Psoas muscle (tissue), 8 donors: ENCODE data around the gene CACNB1. TPM values are rescaled to one million over a fixed set of nuclear protein-coding genes. Genes with fewer than 3 reads are reported as not detected.
"Not testable (repeated sequence)": the region's sequence is repeated elsewhere in the genome, so short reads cannot be mapped to it uniquely, and the experiment has no call there.

ENCODE experiments used
- ATAC-seq, 4 donors: fragments of 200-7000 bp; cut with Tn5 transposase; one replicate each; pipeline ENCODE4 v1.9.1; 2020; ENCODE audit warnings: moderate library complexity in 3 of 4, mild to moderate bottlenecking in 2 of 4
- DNase-seq, 2 donors: peaks; one replicate each; pipeline ENCODE4 v3.0.0-alpha.2; 2020
- H3K27ac ChIP-seq: fragments of 200-600 bp; one replicate; pipeline ENCODE4 v1.8.0; 2022
- H3K27me3 ChIP-seq, 3 donors: fragments of 200-600 bp in 1 of 3; one replicate each; pipeline versions ENCODE4 v1.6.1 to v1.8.0; 2013 to 2022; ENCODE audit warnings: low read length in 2 of 3, mild to moderate bottlenecking in 2 of 3, moderate library complexity in 1 of 3; ENCODE audit not compliant: insufficient read depth in 3 of 3
- H3K36me3 ChIP-seq, 2 donors: fragments of 200-600 bp in 1 of 2; one replicate each; pipeline versions ENCODE4 v1.6.1 to v1.8.0; 2013 to 2022; ENCODE audit warnings: low read depth in 1 of 2, mild to moderate bottlenecking in 1 of 2, moderate library complexity in 1 of 2; ENCODE audit not compliant: insufficient read depth in 1 of 2
- H3K4me1 ChIP-seq: fragments of 200-600 bp; one replicate; pipeline ENCODE4 v1.8.0; 2022
- H3K4me3 ChIP-seq: fragments of 200-600 bp; one replicate; pipeline ENCODE4 v1.8.0; 2022; ENCODE audit warnings: mild to moderate bottlenecking
- H3K9me3 ChIP-seq: fragments of 200-600 bp; one replicate; pipeline ENCODE4 v1.8.0; 2022
- CTCF ChIP-seq: fragments of 200-600 bp; IDR thresholded peaks from one replicate; pipeline ENCODE4 v1.8.0; 2022; ENCODE audit warnings: antibody characterized with exemption
- WGBS, 3 donors: extraction: QIAGEN DNeasy Blood & Tissue Kit; methylation state at CpG; one replicate each; pipeline versions ENCODE4 v1.1.6 to v1.1.7; 2013; 5-methylcytosine and 5-hydroxymethylcytosine counted together
- intact Hi-C, 2 donors: fragments of 100-400 bp; cut with DNase I; formaldehyde crosslinking; loops; one replicate each; pipeline versions ENCODE4 v1.11.0 to v1.14.2; 2022
- polyA plus RNA-seq, 3 donors: library from polyadenylated mRNA; stranded (reverse); fragments of 200-250 nt; gene quantifications; one replicate each; pipeline ENCODE4 v1.2.3, GENCODE V29; 2013
- total RNA-seq, 4 donors: library from RNA; stranded (reverse); fragmentation: NEBNext Ultra II Directional in 2 of 4; extraction: Animal tissue kit (Norgen Biotek cat#: 25700) in 2 of 4; gene quantifications; one replicate each; pipeline versions ENCODE4 v1.2.1 to v1.2.4, GENCODE V29; 2021 to 2023
- donor health status: healthy with polysubstance abuse.
- donor health status: DM: no; HTN: no; CAD: no; lungs with moderate emphysema.
- donor health status: Bipolar disorder and iron deficiency.
- donor health status: healthy.
- donor health status: DM: yes; HTN: yes; CAD: no.
- donor health status: DM: no; HTN: no; CAD: no.
- donor health status: DM: no; HTN: no; CAD: no.
- donor health status: DM: yes; HTN: yes; CAD: no.

CACNB1 gene
- total and polyA plus RNA-seq, 7 donors: 88.2 to 274 (median 209) TPM

- no peaks in the 10 kb centered on the region for H3K36me3 ChIP-seq
- H3K27me3 ChIP-seq: no peaks in the 10 kb centered on the region
- 76 to 83% (median 80%) methylated on average over 3 of the region's 3 CpGs for WGBS, 3 donors
- H3K4me1 ChIP-seq: peaks cover 11% of the 10 kb centered on the region
- H3K4me3 ChIP-seq: no peak overlapping the region
- intact Hi-C loops: loop anchor here in 1 of 2 donors (10.0 kb wide), 1 partner anchor 65 kb away; no protein-coding TSS in a partner anchor
- H3K9me3 ChIP-seq: peaks cover 4% of the 10 kb centered on the region
- no peak for DNase-seq
- no peak for TF ChIP-seq CTCF
- no peak overlapping the region for H3K27ac ChIP-seq
- ATAC-seq: no peak
Observed at GRCh38 chr17:39169518-39169917, 28.0 kb downstream of the CACNB1 start.

GRCh38 chr17:39169101-39169500 is 28.4 kb downstream of the CACNB1 start:
- 82 to 89% (median 83%) methylated on average over 14 of the region's 14 CpGs for WGBS, 3 donors
- Histone ChIP-seq H3K4me1 (peaks cover 11% of the 10 kb centered on the region), H3K36me3 (no peaks in the 10 kb centered on the region), H3K27ac (no peak overlapping the region), H3K4me3 (no peak overlapping the region), H3K27me3 (no peaks in the 10 kb centered on the region), H3K9me3 (peaks cover 4% of the 10 kb centered on the region)
- ATAC-seq (no peak), DNase-seq (no peak)
- intact Hi-C loops: loop anchor here in 1 of 2 donors (10.0 kb wide), 1 partner anchor 66 kb away; no protein-coding TSS in a partner anchor
- TF ChIP-seq CTCF: no peak

DNA sequence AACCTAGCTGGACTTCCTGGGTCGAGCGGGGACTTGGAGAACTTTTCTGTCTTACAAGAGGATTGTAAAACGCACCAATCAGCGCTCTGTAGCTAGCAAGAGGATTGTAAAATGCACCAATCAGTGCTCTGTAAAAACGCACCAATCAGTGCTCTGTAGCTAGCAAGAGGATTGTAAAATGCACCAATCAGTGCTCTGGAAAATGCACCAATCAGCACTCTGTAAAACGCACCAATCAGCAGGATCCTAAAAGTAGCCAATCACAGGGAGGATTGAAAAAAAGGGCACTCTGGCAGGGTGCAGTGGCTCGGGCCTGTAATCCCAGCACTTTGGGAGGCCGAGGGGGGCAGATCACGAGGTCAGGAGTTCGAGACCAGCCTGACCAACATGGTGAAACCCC is 29.0 kb downstream of the CACNB1 start:
- not testable (repeated sequence) for ATAC-seq, H3K36me3 ChIP-seq, H3K4me1 ChIP-seq, DNase-seq, H3K27me3 ChIP-seq, H3K9me3 ChIP-seq, H3K27ac ChIP-seq, H3K4me3 ChIP-seq
- intact Hi-C loops: loop anchor here in 1 of 2 donors (10.0 kb wide), 1 partner anchor 66 kb away; no protein-coding TSS in a partner anchor
- 93 to 96% (median 93%) methylated on average over 10 of the region's 10 CpGs for WGBS, 3 donors

- DNase-seq: no peak
- intact Hi-C loops: loop anchor here in 1 of 2 donors (10.0 kb wide), 1 partner anchor 67 kb away; no protein-coding TSS in a partner anchor
- no peaks in the 10 kb centered on the region for H3K36me3 ChIP-seq
Observed at GRCh38 chr17:39167476-39167875, 30.0 kb downstream of the CACNB1 start.

More at GRCh38 chr17:39167476-39167875, 30.0 kb downstream of the CACNB1 start:
- no peak for ATAC-seq
- Histone ChIP-seq H3K27me3 (no peaks in the 10 kb centered on the region), H3K9me3 (peaks cover 4% of the 10 kb centered on the region), H3K4me1 (peaks cover 9% of the 10 kb centered on the region), H3K4me3 (no peak overlapping the region), H3K27ac (no peak overlapping the region)
- WGBS, 3 donors: 36 to 64% (median 36%) methylated on average over 2 of the region's 2 CpGs
- no peak for TF ChIP-seq CTCF
